ENCODE results near the gene FGFRL1.
A peak's percentile ranks its signal among the peaks of the same experiment; 100 is the strongest.
"Not testable (repeated sequence)": the region's sequence is repeated elsewhere in the genome, so short reads cannot be mapped to it uniquely, and the experiment has no call there.

The FGFRL1 gene

GRCh38 chr4:1041936-1042330, 30.5 kb downstream of the FGFRL1 start:
- DNase-seq = peak; percentile 64

GRCh38 chr4:1042352-1043055, 31.1 kb downstream of the FGFRL1 start:
- DNase-seq = no peak

- DNase-seq = no peak
Measured at GRCh38 chr4:1043162-1043561, 31.7 kb downstream of the FGFRL1 start.

GRCh38 chr4:1043651-1044468, 32.4 kb downstream of the FGFRL1 start:
- peak; percentile 93 for DNase-seq

GRCh38 chr4:1044469-1045192, 33.2 kb downstream of the FGFRL1 start:
- no peak for DNase-seq

- peak; percentile 69 for DNase-seq
Measured at GRCh38 chr4:1045193-1045594, 33.8 kb downstream of the FGFRL1 start.

- peak; percentile 90 for DNase-seq
Measured at GRCh38 chr4:1045595-1046201, 34.3 kb downstream of the FGFRL1 start.

GRCh38 chr4:1046581-1047011, 35.2 kb downstream of the FGFRL1 start:
- peak; percentile 98 for DNase-seq

- DNase-seq = peak; percentile 58
Measured at GRCh38 chr4:1047106-1047975, 35.9 kb downstream of the FGFRL1 start.

GRCh38 chr4:1047976-1048772, 36.7 kb downstream of the FGFRL1 start:
- DNase-seq = peak; percentile 87

GRCh38 chr4:1048773-1049590, 37.6 kb downstream of the FGFRL1 start:
- DNase-seq = no peak

GRCh38 chr4:1049591-1049905, 38.1 kb downstream of the FGFRL1 start:
- no peak for DNase-seq

- DNase-seq = no peak
Measured at GRCh38 chr4:1050486-1051213, 39.2 kb downstream of the FGFRL1 start.

- DNase-seq = no peak
Measured at GRCh38 chr4:1051472-1051871, 40.0 kb downstream of the FGFRL1 start.

GRCh38 chr4:1052231-1052671, 40.8 kb downstream of the FGFRL1 start:
- DNase-seq = no peak

GRCh38 chr4:1053080-1053661, 41.7 kb downstream of the FGFRL1 start:
- peak; percentile 65 for DNase-seq

GRCh38 chr4:1053891-1054290, 42.5 kb downstream of the FGFRL1 start:
- not testable (repeated sequence) for DNase-seq

GRCh38 chr4:1054696-1055242, 43.3 kb downstream of the FGFRL1 start:
- DNase-seq = not testable (repeated sequence)

- peak; percentile 55 for DNase-seq
Measured at GRCh38 chr4:1055243-1055701, 43.8 kb downstream of the FGFRL1 start.

Measured in DMS53 (cell line).